HG02588 (cell line): ENCODE results near the gene EIPR1.

Experiments used
- ATAC-seq: cut with Tn5 transposase; IDR thresholded peaks from one replicate; pipeline ENCODE4 v1.9.1; 2021; ENCODE audit warnings: mild to moderate bottlenecking, moderate library complexity; ENCODE audit not compliant: unreplicated experiment

The EIPR1 gene

GRCh38 chr2:3223080-3223923 is 154.3 kb downstream of the EIPR1 start:
- peak; percentile 96 for ATAC-seq

GRCh38 chr2:3222636-3223035 is 155.0 kb downstream of the EIPR1 start:
- ATAC-seq, result peak; percentile 41

GRCh38 chr2:3219536-3219935 is 158.1 kb downstream of the EIPR1 start:
- no peak for ATAC-seq

GRCh38 chr2:3217646-3218045 is 160.0 kb downstream of the EIPR1 start:
- no peak for ATAC-seq

GRCh38 chr2:3216841-3217495 is 160.7 kb downstream of the EIPR1 start:
- ATAC-seq, result no peak

- ATAC-seq, result no peak
Measured at GRCh38 chr2:3214806-3215404, 162.7 kb downstream of the EIPR1 start.

GRCh38 chr2:3214065-3214464 is 163.6 kb downstream of the EIPR1 start:
- no peak for ATAC-seq

GRCh38 chr2:3212984-3213383 is 164.6 kb downstream of the EIPR1 start:
- no peak for ATAC-seq

GRCh38 chr2:3212061-3212362 is 165.6 kb downstream of the EIPR1 start:
- ATAC-seq, result no peak

- no peak for ATAC-seq
Measured at GRCh38 chr2:3211256-3212060, 166.2 kb downstream of the EIPR1 start.

GRCh38 chr2:3210257-3210656 is 167.4 kb downstream of the EIPR1 start:
- no peak for ATAC-seq

- no peak for ATAC-seq
Measured at GRCh38 chr2:3209258-3209657, 168.4 kb downstream of the EIPR1 start.

- no peak for ATAC-seq
Measured at GRCh38 chr2:3208591-3208990, 169.0 kb downstream of the EIPR1 start.

- ATAC-seq, result no peak
Measured at GRCh38 chr2:3208179-3208578, 169.4 kb downstream of the EIPR1 start.

- ATAC-seq, result no peak
Measured at GRCh38 chr2:3207091-3207491, 170.5 kb downstream of the EIPR1 start.

- ATAC-seq, result no peak
Measured at GRCh38 chr2:3205845-3206244, 171.8 kb downstream of the EIPR1 start.

- ATAC-seq, result no peak
Measured at GRCh38 chr2:3204031-3204821, 173.4 kb downstream of the EIPR1 start.

- ATAC-seq, result no peak
Measured at GRCh38 chr2:3203497-3204019, 174.1 kb downstream of the EIPR1 start.

- no peak for ATAC-seq
Measured at GRCh38 chr2:3202926-3203325, 174.7 kb downstream of the EIPR1 start.

- ATAC-seq, result no peak
Measured at GRCh38 chr2:3201281-3201680, 176.3 kb downstream of the EIPR1 start.
